Urothelium cell line (cell line): Measurements from ENCODE around the gene FHOD3.
"Not testable (repeated sequence)": the region's sequence is repeated elsewhere in the genome, so short reads cannot be mapped to it uniquely, and the experiment has no call there.

ENCODE experiments used
- DNase-seq: peaks from one replicate; pipeline ENCODE4 v3.0.0; 2011; ENCODE audit warnings: low spot score, mixed read lengths
- FAIRE-seq: peaks from 2 replicates; lab custom pipeline; 2011; peaks lifted over from hg19 to GRCh38; lab: Jason Lieb, UNC

Gene FHOD3

GRCh38 chr18:36440614-36441013 lies 143.1 kb downstream of the FHOD3 start:
- no peak for FAIRE-seq

GRCh38 chr18:36441426-36442240 lies 144.1 kb downstream of the FHOD3 start:
- DNase-seq (no peak), FAIRE-seq (no peak)

More at GRCh38 chr18:36440614-36441013, 143.1 kb downstream of the FHOD3 start:
- no peak for DNase-seq

GRCh38 chr18:36442717-36443116 lies 145.2 kb downstream of the FHOD3 start:
- FAIRE-seq: no peak
- no peak for DNase-seq

GRCh38 chr18:36446059-36446458 lies 148.5 kb downstream of the FHOD3 start:
- DNase-seq: no peak
- no peak for FAIRE-seq

GRCh38 chr18:36448384-36449290 lies 151.1 kb downstream of the FHOD3 start:
- DNase-seq: no peak

GRCh38 chr18:36449451-36449850 lies 151.9 kb downstream of the FHOD3 start:
- DNase-seq (no peak), FAIRE-seq (no peak)

More at GRCh38 chr18:36448384-36449290, 151.1 kb downstream of the FHOD3 start:
- FAIRE-seq: no peak

GRCh38 chr18:36450264-36450663 lies 152.8 kb downstream of the FHOD3 start:
- FAIRE-seq: no peak
- DNase-seq: no peak

- FAIRE-seq (no peak), DNase-seq (no peak)
These were observed 154.1 kb downstream of the FHOD3 start for GRCh38 chr18:36451454-36452251.

- no peak for FAIRE-seq
These were observed 156.7 kb downstream of the FHOD3 start for GRCh38 chr18:36454245-36454644.

GRCh38 chr18:36454848-36455458 lies 157.4 kb downstream of the FHOD3 start:
- FAIRE-seq (no peak), DNase-seq (no peak)

More at GRCh38 chr18:36454245-36454644, 156.7 kb downstream of the FHOD3 start:
- no peak for DNase-seq

GRCh38 chr18:36455931-36456330 lies 158.4 kb downstream of the FHOD3 start:
- no peak for FAIRE-seq

GRCh38 chr18:36456622-36457021 lies 159.1 kb downstream of the FHOD3 start:
- DNase-seq: no peak
- no peak for FAIRE-seq

More at GRCh38 chr18:36455931-36456330, 158.4 kb downstream of the FHOD3 start:
- DNase-seq: no peak

- FAIRE-seq (no peak), DNase-seq (no peak)
These were observed 160.2 kb downstream of the FHOD3 start for GRCh38 chr18:36457683-36458082.

GRCh38 chr18:36458306-36458705 lies 160.8 kb downstream of the FHOD3 start:
- no peak for FAIRE-seq
- no peak for DNase-seq

- DNase-seq (no peak), FAIRE-seq (no peak)
These were observed 161.7 kb downstream of the FHOD3 start for GRCh38 chr18:36459203-36459602.

GRCh38 chr18:36459786-36460185 lies 162.3 kb downstream of the FHOD3 start:
- FAIRE-seq (no peak), DNase-seq (no peak)

GRCh38 chr18:36460324-36460850 lies 162.9 kb downstream of the FHOD3 start:
- DNase-seq: no peak
- no peak for FAIRE-seq

GRCh38 chr18:36460854-36461253 lies 163.3 kb downstream of the FHOD3 start:
- DNase-seq (no peak), FAIRE-seq (no peak)

- no peak for DNase-seq
- no peak for FAIRE-seq
These were observed 164.1 kb downstream of the FHOD3 start for GRCh38 chr18:36461551-36461987.

- FAIRE-seq, DNase-seq: not testable (repeated sequence)
These were observed 166.0 kb downstream of the FHOD3 start for GRCh38 chr18:36463516-36463915.
